DMS 273 (cell line): Measurements from ENCODE around the gene TMPRSS13.
"Not testable (repeated sequence)": the region's sequence is repeated elsewhere in the genome, so short reads cannot be mapped to it uniquely, and the experiment has no call there.

Source experiments
- DNase-seq: peaks from one replicate; lab custom pipeline; 2025; ENCODE audit not compliant: unreplicated experiment; lab: John Stamatoyannopoulos, UW

The TMPRSS13 gene

DNA sequence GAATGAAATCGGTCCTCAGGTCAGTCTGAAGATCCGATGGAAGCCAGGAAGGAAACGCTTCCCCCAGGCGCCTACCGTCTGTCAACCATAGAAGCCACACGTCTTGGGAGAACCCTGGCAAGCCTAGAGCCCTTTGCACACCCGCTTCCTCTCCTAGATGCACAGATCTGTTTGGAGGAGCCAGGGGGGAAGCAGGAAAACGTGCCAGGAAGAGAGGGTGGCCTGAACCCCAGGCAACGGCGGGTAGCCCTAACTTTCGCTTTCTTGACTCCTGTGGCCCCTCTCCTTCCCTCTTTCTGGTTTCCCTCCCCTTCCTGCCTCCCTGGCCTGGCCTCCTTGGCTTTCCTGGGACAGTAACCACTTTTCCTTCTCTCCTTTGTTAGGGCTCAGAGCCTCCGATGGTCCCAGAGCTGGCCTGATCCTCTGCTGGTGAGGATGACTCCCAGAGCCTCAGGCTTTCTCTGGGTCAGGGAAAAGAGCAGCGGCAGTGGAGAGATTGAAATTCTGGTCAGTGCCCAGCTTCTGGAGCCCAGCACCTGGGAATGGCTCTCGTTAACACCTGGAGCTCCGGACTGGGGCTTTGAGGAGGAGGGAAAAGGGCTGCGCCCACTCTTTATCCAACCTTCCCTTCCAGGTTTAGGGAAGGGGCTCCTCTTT is 54.8 kb downstream of the TMPRSS13 start:
- no peak for DNase-seq

- no peak for DNase-seq
Measured at GRCh38 chr11:117873828-117874125, 55.4 kb downstream of the TMPRSS13 start.

DNA sequence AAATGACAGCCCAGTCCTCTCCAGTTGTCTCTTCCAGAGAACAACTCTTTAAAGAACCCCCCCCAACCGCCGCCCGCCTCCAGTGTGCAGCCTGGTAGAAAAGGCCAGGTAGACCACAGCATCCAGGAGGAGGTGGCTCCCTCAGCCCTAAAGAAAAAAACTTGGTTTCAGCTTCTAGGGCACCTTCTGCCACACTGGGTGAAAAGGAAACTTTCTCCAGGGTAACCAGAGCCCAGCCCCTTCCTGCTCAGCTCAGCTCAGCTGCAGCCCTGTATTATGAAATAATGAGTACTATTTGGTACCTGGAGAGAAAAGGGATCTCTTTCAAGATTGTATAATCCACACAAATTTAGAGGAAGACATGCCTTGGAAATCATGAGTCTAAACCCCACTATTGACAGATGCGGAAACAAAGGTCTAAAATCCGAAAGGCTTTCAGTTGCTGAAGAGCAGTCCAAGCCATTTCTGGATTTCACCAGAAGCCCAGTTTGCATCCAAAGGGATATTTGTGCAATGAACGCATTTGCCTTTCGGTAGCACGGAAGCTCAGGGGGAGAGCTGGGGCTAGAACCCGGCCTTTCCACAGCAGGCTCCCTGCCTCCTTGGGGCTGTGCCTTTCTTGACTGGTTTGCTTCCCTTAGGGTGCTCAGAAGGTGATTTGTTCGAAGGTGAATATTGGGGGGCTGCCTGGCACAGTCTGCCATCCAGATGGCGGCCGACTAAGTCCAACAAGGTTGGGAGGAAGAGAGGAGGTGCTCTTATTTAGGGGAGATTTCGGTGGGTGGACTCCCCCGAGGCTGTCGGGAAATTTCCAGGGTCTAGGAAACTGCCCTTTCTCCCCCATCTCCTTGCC is 56.0 kb downstream of the TMPRSS13 start:
- no peak for DNase-seq

DNA sequence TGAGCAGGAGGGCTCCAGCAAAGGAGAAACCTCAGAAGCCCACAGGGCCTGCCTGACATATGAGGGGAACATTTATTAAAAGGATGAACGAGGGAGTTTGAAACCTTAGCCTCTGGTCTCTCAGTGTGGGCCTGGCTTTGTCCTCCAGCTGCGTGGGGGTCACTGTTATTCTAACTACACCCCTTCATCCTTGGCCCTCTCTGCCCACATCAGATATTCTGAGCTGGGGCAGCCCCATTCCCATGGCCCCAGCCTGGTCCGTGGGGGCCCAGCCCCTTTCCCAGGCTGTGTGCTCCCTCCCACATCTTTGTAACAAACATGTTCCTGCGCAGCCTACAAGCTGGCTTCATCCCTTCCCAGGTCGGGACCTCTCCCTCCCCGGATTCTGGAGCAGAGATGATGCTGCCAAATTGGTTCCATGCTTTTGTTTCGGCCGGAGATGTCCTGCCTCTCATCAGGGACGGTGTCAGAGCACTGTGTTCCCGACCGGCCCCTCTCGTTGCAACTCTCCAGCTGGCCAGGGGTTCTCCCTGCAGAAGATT is 56.7 kb downstream of the TMPRSS13 start:
- DNase-seq = no peak

DNA sequence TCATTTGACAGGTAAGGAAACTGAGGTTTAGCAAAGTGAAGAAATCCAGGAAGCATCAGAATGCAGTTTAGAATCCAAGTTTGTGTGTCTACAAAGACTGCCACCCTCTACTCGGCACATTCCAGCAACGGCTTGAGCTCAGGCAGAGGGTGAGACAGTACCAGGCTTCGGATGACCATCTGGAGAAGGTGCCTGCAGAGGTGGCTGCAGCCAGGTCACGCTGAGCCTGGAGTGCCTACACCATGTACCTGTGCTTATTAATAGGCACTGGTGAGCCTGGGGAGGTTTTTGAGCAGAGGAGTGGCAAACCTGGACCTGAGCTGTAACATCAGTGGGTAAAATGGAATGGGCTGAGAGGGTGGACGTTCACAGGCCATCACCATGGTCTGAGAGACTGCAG is 57.4 kb downstream of the TMPRSS13 start:
- no peak for DNase-seq

- no peak for DNase-seq
Measured at GRCh38 chr11:117871160-117871559, 58.0 kb downstream of the TMPRSS13 start.

- peak; percentile 73 for DNase-seq
Measured at GRCh38 chr11:117870103-117870952, 58.9 kb downstream of the TMPRSS13 start.

- DNase-seq = no peak
Measured at GRCh38 chr11:117869604-117870003, 59.6 kb downstream of the TMPRSS13 start.

DNA sequence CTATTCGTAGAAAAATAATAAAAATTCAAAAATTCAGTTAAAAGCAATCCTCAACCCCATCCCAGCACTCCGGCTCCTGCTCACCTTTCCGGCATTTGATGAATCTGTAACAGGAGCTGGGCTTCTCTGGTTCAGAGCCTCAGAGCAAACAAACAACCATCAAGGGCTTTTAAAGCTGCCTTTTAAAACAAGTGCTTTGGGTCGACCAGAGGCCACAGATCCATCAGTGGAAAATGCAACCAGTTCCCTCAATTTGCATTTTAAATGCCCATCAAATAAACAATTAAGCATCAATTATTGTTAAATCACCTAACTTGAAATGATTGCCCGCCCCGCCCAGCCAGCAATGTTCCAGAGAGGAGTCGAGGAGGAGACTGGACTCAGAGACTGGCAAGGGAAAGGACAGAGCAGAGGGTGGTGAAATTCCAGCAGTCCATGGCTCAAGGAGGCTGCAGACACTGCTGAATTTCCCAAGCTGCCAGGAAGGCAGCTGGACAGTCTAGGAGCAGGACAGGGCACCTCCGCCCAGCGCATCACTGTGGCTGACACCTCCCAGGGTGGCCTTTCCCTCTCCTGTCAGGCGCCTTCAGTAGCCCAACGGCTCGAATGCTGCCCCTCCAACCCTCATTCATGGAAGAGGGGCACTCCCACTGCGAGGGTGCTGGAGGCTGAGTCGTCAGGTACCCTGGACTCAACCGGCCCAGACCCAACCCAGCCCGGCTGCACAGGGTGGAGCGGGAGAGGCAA is 60.2 kb downstream of the TMPRSS13 start:
- no peak for DNase-seq

DNA sequence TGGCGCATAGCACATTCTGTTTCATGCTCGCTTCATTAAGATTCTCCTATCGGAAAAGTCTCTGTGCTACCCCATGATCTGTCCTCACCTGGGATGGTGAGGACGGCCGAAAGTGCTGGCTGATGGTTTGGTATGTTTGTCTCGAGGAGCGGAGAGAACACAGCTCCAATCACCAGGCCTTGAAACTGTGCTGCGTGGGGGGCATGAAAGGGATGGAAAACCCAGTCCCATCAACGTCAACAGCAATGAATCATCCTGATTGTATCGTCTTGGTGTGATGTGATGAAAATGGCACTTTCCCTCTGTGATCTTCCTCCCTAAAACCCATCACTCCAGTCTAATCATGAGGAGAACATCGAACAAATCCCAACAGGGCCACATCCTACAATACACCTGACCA is 61.1 kb downstream of the TMPRSS13 start:
- no peak for DNase-seq

GRCh38 chr11:117866526-117866925 is 62.7 kb downstream of the TMPRSS13 start:
- no peak for DNase-seq

- DNase-seq = not testable (repeated sequence)
Measured at GRCh38 chr11:117865546-117865945, 63.7 kb downstream of the TMPRSS13 start.

- no peak for DNase-seq
Measured at GRCh38 chr11:117863383-117863782, 65.8 kb downstream of the TMPRSS13 start.

DNA sequence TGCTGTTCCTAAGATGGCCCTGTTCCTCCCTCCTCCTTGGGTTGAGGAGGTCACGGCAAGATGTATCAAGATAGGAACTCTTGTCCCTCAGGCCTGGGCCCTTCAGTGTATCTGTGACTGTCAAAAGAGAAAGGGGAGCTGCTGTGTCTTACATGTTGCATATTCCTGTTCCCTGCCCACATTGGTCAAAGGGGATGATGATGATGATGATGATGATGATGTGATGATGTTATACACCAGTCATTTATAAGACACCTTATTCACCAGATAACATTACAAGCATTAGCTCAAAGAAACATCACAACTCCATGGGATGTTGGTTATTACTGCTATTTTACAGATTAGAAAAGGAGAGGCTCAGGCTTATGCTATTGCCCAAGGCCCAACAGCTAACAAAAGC is 66.4 kb downstream of the TMPRSS13 start:
- DNase-seq = no peak

DNA sequence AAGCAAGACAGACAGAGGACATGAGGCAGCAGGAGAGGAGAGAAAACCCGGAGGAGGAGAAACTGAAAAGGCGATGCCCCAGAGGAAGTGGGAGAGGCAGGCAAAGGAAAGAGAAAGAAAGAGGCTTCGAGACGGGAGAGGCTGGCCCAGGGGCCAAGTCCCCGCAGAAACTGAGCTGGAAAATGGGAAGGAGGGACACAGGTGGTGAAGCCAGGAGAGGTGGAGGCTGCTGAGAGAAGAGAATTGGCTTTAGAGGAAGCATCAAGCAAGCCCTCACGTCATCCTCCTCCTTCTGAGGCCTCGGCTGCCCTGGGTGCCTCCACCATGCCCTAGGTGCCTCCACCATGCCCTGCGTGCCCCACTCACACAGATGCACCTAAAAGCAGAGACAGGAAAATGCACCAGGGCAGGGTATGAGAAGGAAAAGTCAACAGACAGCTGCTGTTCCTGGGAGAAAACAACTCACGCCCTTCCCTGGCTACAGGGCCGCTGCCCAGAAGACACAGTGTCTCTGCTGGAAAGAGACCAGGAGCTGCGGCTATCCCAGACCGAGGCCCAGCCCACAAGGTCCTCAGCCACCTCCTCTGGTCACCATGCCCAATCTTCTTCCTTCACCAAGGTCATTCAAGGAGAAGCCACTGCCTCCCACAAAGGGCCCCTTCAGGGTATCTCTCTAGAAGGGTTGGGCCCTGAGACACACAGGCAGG is 67.0 kb downstream of the TMPRSS13 start:
- DNase-seq = no peak

DNA sequence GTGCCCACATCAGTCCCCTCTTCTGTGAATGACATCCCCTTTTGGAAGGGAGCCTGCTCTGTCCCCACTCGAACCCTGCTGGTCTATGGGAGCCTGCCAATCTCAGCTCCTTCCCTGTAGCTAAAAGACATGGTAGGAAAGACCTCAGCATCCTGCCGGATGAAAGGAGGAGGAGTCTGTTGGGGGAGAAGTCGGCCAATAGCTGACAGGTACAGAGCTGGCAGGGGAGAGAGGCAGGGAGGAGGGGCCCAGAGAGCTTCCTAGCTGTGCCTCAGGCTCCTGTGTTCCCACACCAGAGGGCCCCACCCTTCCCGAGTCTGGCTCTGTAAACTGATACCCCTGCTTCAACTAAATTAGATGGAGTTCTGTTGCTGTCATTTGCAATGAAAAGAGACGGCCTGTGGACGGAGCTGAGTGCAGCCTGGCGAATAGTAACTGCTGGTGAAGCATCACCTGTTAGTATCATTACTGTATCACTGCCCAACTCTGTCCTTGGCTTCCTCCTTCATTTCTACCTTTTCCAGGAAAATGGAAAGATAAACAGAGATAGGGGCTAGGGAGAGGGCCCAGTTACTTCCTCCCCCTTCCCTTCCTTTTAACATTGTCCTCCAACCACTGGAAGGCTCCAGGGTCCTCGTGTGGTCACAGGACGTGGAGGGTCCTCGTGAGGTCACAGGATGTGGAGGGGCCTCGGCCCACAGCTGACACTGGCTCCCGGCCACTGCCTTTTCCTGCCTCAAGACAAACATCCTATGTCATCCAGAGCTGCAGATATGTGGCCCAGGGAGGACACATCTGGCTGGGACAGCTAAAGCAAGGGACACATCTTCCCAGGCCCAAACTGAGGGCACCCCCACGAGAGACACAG is 67.8 kb downstream of the TMPRSS13 start:
- DNase-seq = peak; percentile 75

DNA sequence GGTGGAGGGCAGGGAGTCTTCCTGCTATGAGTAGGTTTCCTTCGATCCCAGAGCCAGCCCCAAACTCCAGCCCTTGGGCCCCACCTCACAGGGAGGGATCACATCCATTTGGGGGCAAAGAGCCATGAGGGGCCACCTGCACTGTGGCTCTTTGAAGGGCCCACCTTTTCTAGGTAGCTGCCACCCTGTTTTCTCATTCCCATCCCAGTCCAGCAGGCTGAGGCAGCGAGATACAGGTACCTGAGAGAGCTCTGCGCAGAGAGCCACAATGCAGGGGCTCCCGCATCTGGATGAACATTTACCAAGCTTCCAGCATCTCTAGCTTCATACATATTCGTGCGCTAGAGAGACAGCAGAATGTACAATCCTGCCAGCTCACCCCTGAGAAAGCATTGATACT is 69.1 kb downstream of the TMPRSS13 start:
- DNase-seq = no peak

DNA sequence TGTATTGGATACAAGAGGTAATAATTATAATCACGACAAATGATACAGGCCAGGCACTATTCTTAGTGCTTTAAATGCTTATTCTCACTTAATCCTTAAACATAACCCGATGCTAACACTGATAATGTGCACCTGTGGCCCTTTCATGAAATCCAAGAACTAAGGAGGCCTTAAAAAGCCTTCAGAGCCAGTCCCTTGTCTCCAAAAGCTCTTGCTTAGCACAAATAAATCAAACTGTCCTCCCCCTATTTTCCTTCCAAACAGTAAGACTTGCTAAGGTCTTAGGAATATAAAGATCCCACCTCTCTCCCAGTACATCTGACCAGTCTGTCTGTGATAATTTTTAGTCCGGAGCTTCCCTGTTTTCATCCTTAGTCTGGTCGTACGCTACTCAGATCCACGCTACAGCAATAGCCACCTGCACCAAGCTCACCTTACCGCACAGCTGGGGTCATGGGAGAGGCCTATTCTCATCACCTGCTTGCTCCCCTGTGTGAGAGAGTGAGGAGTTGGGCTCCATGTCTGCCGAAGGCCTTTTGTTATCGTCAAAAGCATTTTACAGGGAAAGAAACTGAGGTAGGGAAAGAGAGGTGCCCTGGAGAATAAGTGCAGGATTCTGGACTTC is 69.6 kb downstream of the TMPRSS13 start:
- no peak for DNase-seq

DNA sequence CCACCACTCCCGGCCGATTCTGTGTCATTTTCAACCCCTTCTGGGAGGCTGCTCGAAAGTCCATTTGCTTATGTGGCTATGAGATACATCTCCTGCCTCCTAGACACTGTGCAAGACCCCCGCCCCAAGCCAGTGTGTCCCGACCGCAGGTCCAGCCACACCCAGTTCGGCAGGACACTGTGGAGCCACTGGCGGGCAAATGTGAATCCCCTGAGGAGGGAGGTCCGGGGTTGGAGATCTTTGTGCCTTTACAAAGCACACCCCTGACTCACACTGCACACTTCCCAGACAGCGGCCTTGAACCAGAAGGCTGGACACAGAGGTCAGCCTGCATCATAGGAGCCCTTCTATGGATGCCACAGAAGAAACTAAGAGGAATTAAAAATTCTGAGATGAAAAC is 70.1 kb downstream of the TMPRSS13 start:
- DNase-seq = no peak
